Keratinocyte (primary cell): ENCODE results near the gene TVP23C.

Experiments used
- EZH2 ChIP-seq: IDR thresholded peaks from one replicate; pipeline ENCODE4 v1.6.1; 2012; ENCODE audit warnings: inconsistent platforms, mild to moderate bottlenecking, low read length, moderate library complexity
- TF ChIP-seq, protein P1 (sequence below), 3 experiments: IDR thresholded peaks in 1 of 3; conservative IDR thresholded peaks in 1 of 3; optimal IDR thresholded peaks in 1 of 3; 2 replicates in 2 of 3; 3 replicates in 1 of 3; pipeline versions ENCODE3 to v1.5.1; 2011; ENCODE audit warnings: low read length in 3 of 3, mild to moderate bottlenecking in 3 of 3, moderate library complexity in 2 of 3, control low read depth in 1 of 3, inconsistent platforms in 1 of 3; ENCODE audit not compliant: insufficient read depth in 2 of 3; ENCODE audit errors: extremely low read depth in 1 of 3

DNA sequence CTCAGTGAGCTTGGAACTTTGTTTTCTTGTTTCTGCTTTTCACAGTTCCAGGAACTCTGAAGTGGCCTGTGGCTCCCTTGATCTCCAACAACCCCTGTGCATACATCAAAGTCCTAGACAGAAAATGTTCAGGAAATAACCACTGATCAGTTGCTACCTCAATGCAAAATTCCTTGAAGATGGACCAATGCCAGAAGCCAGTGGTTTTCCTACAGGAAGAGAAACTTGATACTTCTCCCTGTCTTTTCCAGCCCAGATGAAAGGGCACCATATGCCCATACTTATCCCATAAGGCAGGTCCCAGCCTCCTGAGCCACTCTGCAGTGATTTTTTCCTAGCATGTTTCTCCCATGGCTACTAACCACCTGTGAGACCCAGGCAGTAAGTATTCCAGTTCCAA is 83.6 kb downstream of the TVP23C start:
- TF ChIP-seq, protein P1, sequence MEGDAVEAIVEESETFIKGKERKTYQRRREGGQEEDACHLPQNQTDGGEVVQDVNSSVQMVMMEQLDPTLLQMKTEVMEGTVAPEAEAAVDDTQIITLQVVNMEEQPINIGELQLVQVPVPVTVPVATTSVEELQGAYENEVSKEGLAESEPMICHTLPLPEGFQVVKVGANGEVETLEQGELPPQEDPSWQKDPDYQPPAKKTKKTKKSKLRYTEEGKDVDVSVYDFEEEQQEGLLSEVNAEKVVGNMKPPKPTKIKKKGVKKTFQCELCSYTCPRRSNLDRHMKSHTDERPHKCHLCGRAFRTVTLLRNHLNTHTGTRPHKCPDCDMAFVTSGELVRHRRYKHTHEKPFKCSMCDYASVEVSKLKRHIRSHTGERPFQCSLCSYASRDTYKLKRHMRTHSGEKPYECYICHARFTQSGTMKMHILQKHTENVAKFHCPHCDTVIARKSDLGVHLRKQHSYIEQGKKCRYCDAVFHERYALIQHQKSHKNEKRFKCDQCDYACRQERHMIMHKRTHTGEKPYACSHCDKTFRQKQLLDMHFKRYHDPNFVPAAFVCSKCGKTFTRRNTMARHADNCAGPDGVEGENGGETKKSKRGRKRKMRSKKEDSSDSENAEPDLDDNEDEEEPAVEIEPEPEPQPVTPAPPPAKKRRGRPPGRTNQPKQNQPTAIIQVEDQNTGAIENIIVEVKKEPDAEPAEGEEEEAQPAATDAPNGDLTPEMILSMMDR (optimal IDR thresholded peaks at IDR 0.05 in 1 of 3, IDR thresholded peaks at IDR 0.05 in 1 of 3, conservative IDR thresholded peaks at IDR 0.05 in 1 of 3; ENCODE audit: extremely low read depth in 1 of 3, insufficient read depth in 2 of 3, low read length in 3 of 3) = no peak
- no peak for TF ChIP-seq EZH2
